ENCODE data around the gene IBA57. TPM values are rescaled to one million over a fixed set of nuclear protein-coding genes. Genes with fewer than 3 reads are reported as not detected.
"Not testable (repeated sequence)": the region's sequence is repeated elsewhere in the genome, so short reads cannot be mapped to it uniquely, and the experiment has no call there.

The IBA57 gene
- total and polyA plus RNA-seq, 2 experiments from 2014 or later = 4.7 to 5.0 TPM

DNA sequence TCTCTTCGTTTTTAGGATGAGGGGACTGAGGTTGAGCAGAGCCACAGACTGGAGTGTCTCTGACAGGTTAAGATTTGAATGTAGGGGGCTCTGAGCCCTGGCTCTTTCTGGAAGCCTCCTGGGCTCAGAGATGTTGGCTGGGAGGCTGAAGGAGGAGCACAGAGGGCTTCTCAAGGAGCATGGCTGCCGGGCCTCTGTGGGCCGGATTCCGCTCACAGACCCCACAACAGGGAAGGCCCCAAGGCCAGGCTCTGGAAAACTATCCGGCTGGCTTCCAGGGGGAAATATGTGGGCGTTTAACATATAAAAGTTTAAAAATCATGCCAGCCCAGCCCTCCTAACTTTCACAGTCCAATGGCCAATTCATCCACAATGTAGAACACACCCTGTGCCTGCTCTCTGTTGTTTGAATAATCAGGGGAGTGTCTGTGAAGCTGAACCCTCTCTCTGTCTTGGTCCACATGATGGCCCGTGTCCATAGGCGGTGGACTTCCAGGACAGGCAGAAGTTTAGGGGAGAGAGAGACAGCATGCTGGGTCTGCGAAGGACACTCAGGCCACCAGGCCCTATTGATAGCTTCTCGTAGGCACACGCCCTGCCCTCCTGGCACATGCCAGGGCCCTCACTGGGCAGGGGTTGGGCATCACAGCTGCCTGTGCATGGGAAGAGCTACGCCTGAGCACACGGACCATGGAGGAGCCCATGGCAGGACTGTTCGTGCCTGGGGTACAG lies 53.1 kb downstream of the IBA57 start:
- WGBS (ENCODE audit: low lambda C conversion rate, missing lambda C conversion rate) = 93% methylated on average over 14 of the region's 14 CpGs
- TF ChIP-seq EZH2phosphoT487 (IDR thresholded peaks at IDR 0.05; ENCODE audit: low read depth, severe bottlenecking, unreplicated experiment) = no peak
- TF ChIP-seq EZH2 (IDR thresholded peaks at IDR 0.05; ENCODE audit: borderline replicate concordance) = no peak
- no peak for TF ChIP-seq CTCF (IDR thresholded peaks at IDR 0.05; ENCODE audit: poor library complexity)
- Histone ChIP-seq H3K9me2 (replicated peaks; ENCODE audit: insufficient read depth) (no peaks in the 10 kb centered on the region), H3K36me3 (replicated peaks; ENCODE audit: insufficient read depth, low read depth) (no peaks in the 10 kb centered on the region), H3K9me3 (ENCODE audit: low read depth) (no peaks in the 10 kb centered on the region), H2AFZ (no peak overlapping the region), H4K20me1 (ENCODE audit: insufficient read depth, poor library complexity, severe bottlenecking) (no peaks in the 10 kb centered on the region), H3K27ac (no peak overlapping the region), H3K4me1 (ENCODE audit: insufficient read depth) (peaks cover 5% of the 10 kb centered on the region), H3K27me3 (no peaks in the 10 kb centered on the region), H3K4me2 (no peak overlapping the region), H3K4me3 (no peak overlapping the region), H3K79me2 (no peaks in the 10 kb centered on the region)
- DNase-seq (ENCODE audit: low spot score) = no peak

- H3K4me2 ChIP-seq = no peak overlapping the region
- no peak overlapping the region for H3K27ac ChIP-seq
- H3K9me2 ChIP-seq (replicated peaks; ENCODE audit: insufficient read depth) = no peaks in the 10 kb centered on the region
- no peaks in the 10 kb centered on the region for H3K9me3 ChIP-seq (ENCODE audit: low read depth)
- no peaks in the 10 kb centered on the region for H4K20me1 ChIP-seq (ENCODE audit: insufficient read depth, poor library complexity, severe bottlenecking)
- H2AFZ ChIP-seq = no peak overlapping the region
- 97% methylated on average over 16 of the region's 16 CpGs for WGBS (ENCODE audit: low lambda C conversion rate, missing lambda C conversion rate)
- DNase-seq (ENCODE audit: low spot score) = no peak
- no peak overlapping the region for H3K4me3 ChIP-seq
- H3K79me2 ChIP-seq = no peaks in the 10 kb centered on the region
- no peaks in the 10 kb centered on the region for H3K36me3 ChIP-seq (replicated peaks; ENCODE audit: insufficient read depth, low read depth)
- TF ChIP-seq EZH2phosphoT487 (IDR thresholded peaks at IDR 0.05; ENCODE audit: low read depth, severe bottlenecking, unreplicated experiment) (no peak), EZH2 (IDR thresholded peaks at IDR 0.05; ENCODE audit: borderline replicate concordance) (no peak), CTCF (IDR thresholded peaks at IDR 0.05; ENCODE audit: poor library complexity) (no peak)
- H3K27me3 ChIP-seq = no peaks in the 10 kb centered on the region
- peaks cover under 1% of the 10 kb centered on the region for H3K4me1 ChIP-seq (ENCODE audit: insufficient read depth)
Measured at GRCh38 chr1:228219245-228219961, 53.8 kb downstream of the IBA57 start.

DNA sequence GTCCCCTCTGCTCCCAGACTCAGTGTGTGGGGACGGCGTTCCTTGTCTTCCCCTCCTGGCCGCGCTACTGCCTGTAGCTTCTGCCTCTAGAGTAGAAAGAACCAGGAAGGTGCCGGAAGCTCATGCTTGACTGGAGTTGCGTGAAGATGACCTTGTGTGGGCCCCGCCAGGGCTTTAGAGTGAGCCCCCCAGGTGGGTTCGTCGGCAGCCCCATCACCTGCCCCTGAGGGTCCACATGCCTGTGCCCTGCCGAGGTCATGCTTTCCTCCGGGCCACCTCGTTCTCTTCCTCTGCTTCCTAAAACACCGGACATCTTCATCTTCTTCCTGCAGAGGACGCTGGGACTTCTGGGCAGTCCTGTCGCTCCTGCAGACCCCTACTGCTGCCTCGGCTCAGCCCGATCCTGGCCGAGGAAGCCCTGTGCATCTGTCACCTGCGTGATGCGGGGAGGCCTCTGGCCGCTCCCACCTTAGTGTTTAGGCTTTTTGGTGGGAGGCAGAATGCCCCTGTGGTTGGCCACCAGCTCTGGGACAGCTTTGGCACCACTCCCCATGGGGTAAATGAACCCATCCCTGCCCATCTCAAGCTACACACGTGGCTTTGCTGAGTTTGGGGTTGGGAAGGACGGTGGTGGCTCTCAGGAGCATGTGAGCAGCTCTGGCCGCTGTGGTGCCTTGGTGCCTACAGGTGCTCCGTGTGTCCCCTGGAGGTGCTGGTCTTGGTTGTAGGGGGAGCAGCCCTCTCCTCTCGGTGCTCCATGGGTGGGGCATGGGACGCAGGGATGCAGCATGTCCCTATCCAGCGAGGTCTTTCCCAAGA lies 54.6 kb downstream of the IBA57 start:
- 97% methylated on average over 28 of the region's 28 CpGs for WGBS (ENCODE audit: low lambda C conversion rate, missing lambda C conversion rate)
- Histone ChIP-seq H3K79me2 (no peaks in the 10 kb centered on the region), H2AFZ (no peak overlapping the region), H3K27me3 (no peaks in the 10 kb centered on the region), H3K4me3 (no peak overlapping the region), H3K4me1 (ENCODE audit: insufficient read depth) (no peaks in the 10 kb centered on the region), H3K4me2 (no peak overlapping the region), H4K20me1 (ENCODE audit: insufficient read depth, poor library complexity, severe bottlenecking) (no peaks in the 10 kb centered on the region), H3K9me3 (ENCODE audit: low read depth) (no peaks in the 10 kb centered on the region), H3K9me2 (replicated peaks; ENCODE audit: insufficient read depth) (no peaks in the 10 kb centered on the region), H3K36me3 (replicated peaks; ENCODE audit: insufficient read depth, low read depth) (no peaks in the 10 kb centered on the region), H3K27ac (no peak overlapping the region)
- DNase-seq (ENCODE audit: low spot score) = no peak
- TF ChIP-seq CTCF (IDR thresholded peaks at IDR 0.05; ENCODE audit: poor library complexity) = no peak

GRCh38 chr1:228221097-228221496 lies 55.5 kb downstream of the IBA57 start:
- not testable (repeated sequence) for H3K9me3 ChIP-seq (ENCODE audit: low read depth); H2AFZ ChIP-seq; H3K27me3 ChIP-seq; H3K4me1 ChIP-seq (ENCODE audit: insufficient read depth); H3K79me2 ChIP-seq; H3K4me2 ChIP-seq; H3K4me3 ChIP-seq; H3K36me3 ChIP-seq (replicated peaks; ENCODE audit: insufficient read depth, low read depth); H4K20me1 ChIP-seq (ENCODE audit: insufficient read depth, poor library complexity, severe bottlenecking); DNase-seq (ENCODE audit: low spot score); H3K27ac ChIP-seq; H3K9me2 ChIP-seq (replicated peaks; ENCODE audit: insufficient read depth)
- 89% methylated on average over 8 of the region's 9 CpGs for WGBS (ENCODE audit: low lambda C conversion rate, missing lambda C conversion rate)
